GM23338 (cell line): Measurements from ENCODE around the gene HRH2. TPM values are rescaled to one million over a fixed set of nuclear protein-coding genes. Genes with fewer than 3 reads are reported as not detected.

ENCODE experiments used
- ATAC-seq: fragments of 200-7000 bp; cut with Tn5 transposase; 3 replicates; pipeline ENCODE4 v1.9.1; 2020
- DNase-seq: peaks from one replicate; pipeline ENCODE4 v3.0.0-alpha.2; 2015; ENCODE audit warnings: low spot score
- H2AFZ ChIP-seq: fragments of 200-600 bp; sonication (generic); 2 replicates; pipeline ENCODE4 v1.8.0; 2016; ENCODE audit warnings: antibody characterized with exemption, mild to moderate bottlenecking, moderate library complexity
- H3F3A ChIP-seq: fragments of 200-600 bp; sonication (generic); replicated peaks from 2 replicates; pipeline ENCODE4 v1.8.0; 2017; ENCODE audit warnings: antibody characterized with exemption, mixed run types, low read depth
- H3K27ac ChIP-seq: fragments of 200-600 bp; sonication (generic); 2 replicates; pipeline ENCODE4 v1.6.1; 2016; ENCODE audit warnings: low read depth
- H3K27me3 ChIP-seq: fragments of 200-600 bp; sonication (generic); 2 replicates; pipeline ENCODE4 v1.8.0; 2016; ENCODE audit warnings: mild to moderate bottlenecking, mixed run types, moderate library complexity; ENCODE audit not compliant: insufficient read depth
- H3K36me3 ChIP-seq: fragments of 200-600 bp; sonication (generic); 2 replicates; pipeline ENCODE4 v1.8.0; 2016; ENCODE audit warnings: mild to moderate bottlenecking; ENCODE audit not compliant: insufficient read depth
- H3K4me1 ChIP-seq: fragments of 200-600 bp; sonication (generic); 2 replicates; pipeline ENCODE4 v1.8.0; 2016; ENCODE audit warnings: mild to moderate bottlenecking, moderate library complexity; ENCODE audit not compliant: insufficient read depth
- H3K4me2 ChIP-seq: fragments of 200-600 bp; sonication (generic); 2 replicates; pipeline ENCODE4 v1.7.1; 2017; ENCODE audit warnings: mixed run types
- H3K4me3 ChIP-seq: fragments of 200-600 bp; sonication (generic); 2 replicates; pipeline ENCODE4 v1.6.1; 2016; ENCODE audit warnings: mixed run types
- H3K79me2 ChIP-seq: fragments of 200-600 bp; sonication (generic); replicated peaks from 2 replicates; pipeline ENCODE4 v1.8.0; 2017; ENCODE audit warnings: mild to moderate bottlenecking; ENCODE audit not compliant: insufficient read depth
- H3K9me2 ChIP-seq: fragments of 200-600 bp; sonication (generic); 2 replicates; pipeline ENCODE4 v1.8.0; 2017; ENCODE audit not compliant: insufficient read depth
- H4K20me1 ChIP-seq: fragments of 200-600 bp; sonication (generic); replicated peaks from 2 replicates; pipeline ENCODE4 v1.8.0; 2017; ENCODE audit warnings: mild to moderate bottlenecking; ENCODE audit not compliant: insufficient read depth
- H3K27ac Mint-ChIP-seq: 2 replicates; pipeline ENCODE4 v1.8.0; 2020; ENCODE audit warnings: inconsistent platforms, mild to moderate bottlenecking, moderate library complexity, mixed read lengths
- H3K27me3 Mint-ChIP-seq: 3 replicates; pipeline ENCODE4 v1.8.0; 2022; ENCODE audit warnings: low read depth, mild to moderate bottlenecking, moderate library complexity, mixed read lengths, inconsistent platforms; ENCODE audit not compliant: insufficient read depth, poor library complexity
- H3K36me3 Mint-ChIP-seq: 3 replicates; pipeline ENCODE4 v1.8.0; 2021; ENCODE audit warnings: low read depth, mild to moderate bottlenecking, inconsistent platforms, moderate library complexity, mixed read lengths
- H3K4me1 Mint-ChIP-seq: 3 replicates; pipeline ENCODE4 v1.8.0; 2020; ENCODE audit warnings: mild to moderate bottlenecking, inconsistent platforms, mixed read lengths
- H3K4me3 Mint-ChIP-seq: 3 replicates; pipeline ENCODE4 v1.8.0; 2021; ENCODE audit warnings: moderate library complexity, mild to moderate bottlenecking, inconsistent platforms, mixed read lengths
- H3K9me3 Mint-ChIP-seq: 3 replicates; pipeline ENCODE4 v1.8.0; 2020; ENCODE audit warnings: moderate library complexity, mild to moderate bottlenecking, inconsistent platforms, mixed read lengths
- EZH2 ChIP-seq: fragments of 200-600 bp; sonication (generic); IDR thresholded peaks from one replicate; pipeline ENCODE4 v1.8.0; 2017; ENCODE audit warnings: antibody characterized with exemption, mild to moderate bottlenecking, low read depth; ENCODE audit not compliant: unreplicated experiment
- EZH2phosphoT487 ChIP-seq: fragments of 200-600 bp; sonication (generic); IDR thresholded peaks from one replicate; pipeline ENCODE4 v1.8.1; 2018; ENCODE audit warnings: antibody characterized with exemption; ENCODE audit not compliant: unreplicated experiment
- NANOG ChIP-seq: IDR thresholded peaks from 2 replicates; pipeline ENCODE4 v1.6.1; 2016; ENCODE audit warnings: antibody characterized with exemption, borderline replicate concordance
- POLR2AphosphoS5 ChIP-seq: IDR thresholded peaks from 2 replicates; pipeline ENCODE4 v1.6.1; 2016; ENCODE audit warnings: antibody characterized with exemption, low read depth
- STAT1 ChIP-seq: IDR thresholded peaks from one replicate; pipeline ENCODE4 v1.6.1; 2016; ENCODE audit warnings: antibody characterized with exemption; ENCODE audit not compliant: unreplicated experiment
- ZNF114 ChIP-seq: fragments of 250-450 bp; sonication (Bioruptor Pico); IDR thresholded peaks from 2 replicates; pipeline ENCODE4 v1.5.0; 2020; ENCODE audit warnings: mild to moderate bottlenecking, moderate library complexity
- ZNF331 ChIP-seq: fragments of 250-450 bp; sonication (Bioruptor Pico); IDR thresholded peaks from 2 replicates; pipeline ENCODE4 v1.5.0; 2020; ENCODE audit warnings: low read depth, mild to moderate bottlenecking, moderate library complexity
- polyA plus RNA-seq: library from polyadenylated mRNA; unstranded; fragments of >200 nt; fragmentation: Nextera tagmentation; extraction: Ambion mirVana; gene quantifications from 2 replicates; pipeline ENCODE4 v1.2.1, GENCODE V29; 2016
- total RNA-seq: library from RNA; depleted of rRNA; stranded (reverse); fragments of >200 nt; shearing (Covaris generic); gene quantifications from 2 replicates; pipeline ENCODE4 v1.2.3, GENCODE V29; 2014
- TF ChIP-seq, protein P1 (sequence below), 2 experiments: fragments of 200-600 bp in 1 of 2; sonication (generic) in 1 of 2; conservative IDR thresholded peaks; 2 replicates each; pipeline versions ENCODE4 v1.5.1 to v1.6.1; 2016 to 2017; ENCODE audit warnings: antibody characterized with exemption in 2 of 2, low read depth in 2 of 2, mild to moderate bottlenecking in 2 of 2, moderate library complexity in 1 of 2
- TF ChIP-seq, protein P2 (sequence below): IDR thresholded peaks from one replicate; pipeline ENCODE4 v1.6.1; 2018; ENCODE audit warnings: antibody characterized with exemption; ENCODE audit not compliant: unreplicated experiment
- TF ChIP-seq, protein P3 (sequence below): fragments of 250-450 bp; sonication (Bioruptor Pico); IDR thresholded peaks from 2 replicates; pipeline ENCODE4 v1.5.0; 2020; ENCODE audit warnings: mild to moderate bottlenecking, moderate library complexity

The HRH2 gene
- total and polyA plus RNA-seq, 2 experiments from 2014 or later: 6.8 to 7.0 TPM

DNA sequence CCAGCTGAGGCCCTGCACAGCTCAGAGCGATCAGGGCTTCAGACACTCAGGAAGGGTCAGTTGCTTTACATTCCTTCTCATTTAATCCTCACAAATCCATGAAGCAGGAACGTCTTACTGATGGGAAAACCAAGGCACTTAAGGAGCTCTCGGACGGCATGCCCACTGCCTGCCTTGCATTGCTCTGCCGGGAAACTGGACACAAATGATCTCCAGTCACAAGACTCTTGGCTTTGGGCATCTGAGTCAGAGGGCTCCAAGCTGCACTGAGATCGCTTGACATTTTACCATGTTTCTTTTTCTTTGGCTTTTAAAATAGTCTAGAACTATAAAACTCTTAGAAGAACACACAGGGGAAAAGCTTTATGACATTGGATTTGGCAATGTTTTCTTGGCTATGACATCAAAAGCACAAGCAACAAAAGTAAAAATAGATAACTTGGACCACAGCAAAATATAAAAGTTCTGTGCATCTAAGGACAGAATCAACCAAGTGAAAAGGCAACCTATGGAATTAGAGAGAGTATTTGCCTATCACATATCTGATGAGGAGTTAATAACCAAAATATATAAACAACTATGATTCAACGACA is 43.6 kb upstream of the HRH2 start:
- Histone ChIP-seq H3K4me1 (peaks cover 8% of the 10 kb centered on the region; the same call in 1 of the 2 replicates), H3K27me3 (no peaks in the 10 kb centered on the region), H3K27ac (no peak overlapping the region), H4K20me1 (no peaks in the 10 kb centered on the region), H3K79me2 (no peaks in the 10 kb centered on the region), H3K36me3 (no peaks in the 10 kb centered on the region), H2AFZ (no peak overlapping the region), H3K4me2 (no peak overlapping the region), H3K9me2 (no peaks in the 10 kb centered on the region), H3K4me3 (no peak overlapping the region), H3F3A (0 out of 2 replicates have a peak, but pooled peaks cover 5% of the 10 kb centered on the region)
- Mint-ChIP-seq H3K36me3 (no peaks in the 10 kb centered on the region; the same call in 2 of the 3 replicates), H3K4me3 (no peak overlapping the region), H3K27ac (no peak overlapping the region), H3K9me3 (no peaks in the 10 kb centered on the region; the same call in 2 of the 3 replicates), H3K27me3 (peaks cover 8% of the 10 kb centered on the region), H3K4me1 (peaks cover 19% of the 10 kb centered on the region)
- no peak for ATAC-seq
- TF ChIP-seq, protein P1, sequence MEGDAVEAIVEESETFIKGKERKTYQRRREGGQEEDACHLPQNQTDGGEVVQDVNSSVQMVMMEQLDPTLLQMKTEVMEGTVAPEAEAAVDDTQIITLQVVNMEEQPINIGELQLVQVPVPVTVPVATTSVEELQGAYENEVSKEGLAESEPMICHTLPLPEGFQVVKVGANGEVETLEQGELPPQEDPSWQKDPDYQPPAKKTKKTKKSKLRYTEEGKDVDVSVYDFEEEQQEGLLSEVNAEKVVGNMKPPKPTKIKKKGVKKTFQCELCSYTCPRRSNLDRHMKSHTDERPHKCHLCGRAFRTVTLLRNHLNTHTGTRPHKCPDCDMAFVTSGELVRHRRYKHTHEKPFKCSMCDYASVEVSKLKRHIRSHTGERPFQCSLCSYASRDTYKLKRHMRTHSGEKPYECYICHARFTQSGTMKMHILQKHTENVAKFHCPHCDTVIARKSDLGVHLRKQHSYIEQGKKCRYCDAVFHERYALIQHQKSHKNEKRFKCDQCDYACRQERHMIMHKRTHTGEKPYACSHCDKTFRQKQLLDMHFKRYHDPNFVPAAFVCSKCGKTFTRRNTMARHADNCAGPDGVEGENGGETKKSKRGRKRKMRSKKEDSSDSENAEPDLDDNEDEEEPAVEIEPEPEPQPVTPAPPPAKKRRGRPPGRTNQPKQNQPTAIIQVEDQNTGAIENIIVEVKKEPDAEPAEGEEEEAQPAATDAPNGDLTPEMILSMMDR (conservative IDR thresholded peaks at IDR 0.05; ENCODE audit: low read depth in 2 of 2): no peak
- TF ChIP-seq NANOG (no peak), EZH2phosphoT487 (no peak), ZNF331 (CRISPR knock-in tag) (no peak), ZNF114 (no peak), POLR2AphosphoS5 (no peak)
- TF ChIP-seq, protein P2, sequence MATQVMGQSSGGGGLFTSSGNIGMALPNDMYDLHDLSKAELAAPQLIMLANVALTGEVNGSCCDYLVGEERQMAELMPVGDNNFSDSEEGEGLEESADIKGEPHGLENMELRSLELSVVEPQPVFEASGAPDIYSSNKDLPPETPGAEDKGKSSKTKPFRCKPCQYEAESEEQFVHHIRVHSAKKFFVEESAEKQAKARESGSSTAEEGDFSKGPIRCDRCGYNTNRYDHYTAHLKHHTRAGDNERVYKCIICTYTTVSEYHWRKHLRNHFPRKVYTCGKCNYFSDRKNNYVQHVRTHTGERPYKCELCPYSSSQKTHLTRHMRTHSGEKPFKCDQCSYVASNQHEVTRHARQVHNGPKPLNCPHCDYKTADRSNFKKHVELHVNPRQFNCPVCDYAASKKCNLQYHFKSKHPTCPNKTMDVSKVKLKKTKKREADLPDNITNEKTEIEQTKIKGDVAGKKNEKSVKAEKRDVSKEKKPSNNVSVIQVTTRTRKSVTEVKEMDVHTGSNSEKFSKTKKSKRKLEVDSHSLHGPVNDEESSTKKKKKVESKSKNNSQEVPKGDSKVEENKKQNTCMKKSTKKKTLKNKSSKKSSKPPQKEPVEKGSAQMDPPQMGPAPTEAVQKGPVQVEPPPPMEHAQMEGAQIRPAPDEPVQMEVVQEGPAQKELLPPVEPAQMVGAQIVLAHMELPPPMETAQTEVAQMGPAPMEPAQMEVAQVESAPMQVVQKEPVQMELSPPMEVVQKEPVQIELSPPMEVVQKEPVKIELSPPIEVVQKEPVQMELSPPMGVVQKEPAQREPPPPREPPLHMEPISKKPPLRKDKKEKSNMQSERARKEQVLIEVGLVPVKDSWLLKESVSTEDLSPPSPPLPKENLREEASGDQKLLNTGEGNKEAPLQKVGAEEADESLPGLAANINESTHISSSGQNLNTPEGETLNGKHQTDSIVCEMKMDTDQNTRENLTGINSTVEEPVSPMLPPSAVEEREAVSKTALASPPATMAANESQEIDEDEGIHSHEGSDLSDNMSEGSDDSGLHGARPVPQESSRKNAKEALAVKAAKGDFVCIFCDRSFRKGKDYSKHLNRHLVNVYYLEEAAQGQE: no peak
- DNase-seq: no peak

DNA sequence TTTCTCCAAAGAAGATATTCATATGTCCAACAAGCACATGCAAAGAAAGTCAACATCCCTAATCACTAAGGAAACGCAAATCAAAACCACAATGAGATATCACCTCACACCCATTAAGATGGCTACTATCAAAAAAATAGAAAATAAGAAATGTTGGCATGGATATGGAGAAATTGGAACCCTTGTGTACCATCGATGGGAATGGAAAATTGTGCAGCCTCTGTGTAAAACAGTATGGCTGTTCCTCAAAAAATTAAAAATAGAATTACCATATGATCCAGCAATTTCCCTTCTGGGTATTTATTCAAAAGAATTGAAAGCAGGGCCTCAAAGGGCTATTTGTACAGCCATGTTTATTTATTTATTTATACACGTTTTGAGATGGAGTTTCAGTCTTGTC is 43.0 kb upstream of the HRH2 start:
- H3K27me3 ChIP-seq: no peaks in the 10 kb centered on the region
- Mint-ChIP-seq H3K4me3 (no peak overlapping the region), H3K36me3 (no peaks in the 10 kb centered on the region; the same call in 2 of the 3 replicates), H3K27ac (no peak overlapping the region), H3K27me3 (peaks cover 8% of the 10 kb centered on the region), H3K4me1 (peaks cover 15% of the 10 kb centered on the region), H3K9me3 (no peaks in the 10 kb centered on the region; the same call in 2 of the 3 replicates)
- H3K9me2 ChIP-seq: peaks cover 3% of the 10 kb centered on the region; the same call in 1 of the 2 replicates
- no peaks in the 10 kb centered on the region for H4K20me1 ChIP-seq
- H3K36me3 ChIP-seq: no peaks in the 10 kb centered on the region
- H3K4me1 ChIP-seq: peaks cover 8% of the 10 kb centered on the region; the same call in 1 of the 2 replicates
- H3F3A ChIP-seq: 0 out of 2 replicates have a peak, but pooled peaks cover 5% of the 10 kb centered on the region
- no peak overlapping the region for H2AFZ ChIP-seq
- no peak for DNase-seq
- no peak for ATAC-seq
- H3K4me2 ChIP-seq: no peak overlapping the region
- H3K27ac ChIP-seq: no peak overlapping the region
- H3K79me2 ChIP-seq: no peaks in the 10 kb centered on the region
- no peak overlapping the region for H3K4me3 ChIP-seq
- no peak for TF ChIP-seq EZH2phosphoT487
- TF ChIP-seq, protein P3, sequence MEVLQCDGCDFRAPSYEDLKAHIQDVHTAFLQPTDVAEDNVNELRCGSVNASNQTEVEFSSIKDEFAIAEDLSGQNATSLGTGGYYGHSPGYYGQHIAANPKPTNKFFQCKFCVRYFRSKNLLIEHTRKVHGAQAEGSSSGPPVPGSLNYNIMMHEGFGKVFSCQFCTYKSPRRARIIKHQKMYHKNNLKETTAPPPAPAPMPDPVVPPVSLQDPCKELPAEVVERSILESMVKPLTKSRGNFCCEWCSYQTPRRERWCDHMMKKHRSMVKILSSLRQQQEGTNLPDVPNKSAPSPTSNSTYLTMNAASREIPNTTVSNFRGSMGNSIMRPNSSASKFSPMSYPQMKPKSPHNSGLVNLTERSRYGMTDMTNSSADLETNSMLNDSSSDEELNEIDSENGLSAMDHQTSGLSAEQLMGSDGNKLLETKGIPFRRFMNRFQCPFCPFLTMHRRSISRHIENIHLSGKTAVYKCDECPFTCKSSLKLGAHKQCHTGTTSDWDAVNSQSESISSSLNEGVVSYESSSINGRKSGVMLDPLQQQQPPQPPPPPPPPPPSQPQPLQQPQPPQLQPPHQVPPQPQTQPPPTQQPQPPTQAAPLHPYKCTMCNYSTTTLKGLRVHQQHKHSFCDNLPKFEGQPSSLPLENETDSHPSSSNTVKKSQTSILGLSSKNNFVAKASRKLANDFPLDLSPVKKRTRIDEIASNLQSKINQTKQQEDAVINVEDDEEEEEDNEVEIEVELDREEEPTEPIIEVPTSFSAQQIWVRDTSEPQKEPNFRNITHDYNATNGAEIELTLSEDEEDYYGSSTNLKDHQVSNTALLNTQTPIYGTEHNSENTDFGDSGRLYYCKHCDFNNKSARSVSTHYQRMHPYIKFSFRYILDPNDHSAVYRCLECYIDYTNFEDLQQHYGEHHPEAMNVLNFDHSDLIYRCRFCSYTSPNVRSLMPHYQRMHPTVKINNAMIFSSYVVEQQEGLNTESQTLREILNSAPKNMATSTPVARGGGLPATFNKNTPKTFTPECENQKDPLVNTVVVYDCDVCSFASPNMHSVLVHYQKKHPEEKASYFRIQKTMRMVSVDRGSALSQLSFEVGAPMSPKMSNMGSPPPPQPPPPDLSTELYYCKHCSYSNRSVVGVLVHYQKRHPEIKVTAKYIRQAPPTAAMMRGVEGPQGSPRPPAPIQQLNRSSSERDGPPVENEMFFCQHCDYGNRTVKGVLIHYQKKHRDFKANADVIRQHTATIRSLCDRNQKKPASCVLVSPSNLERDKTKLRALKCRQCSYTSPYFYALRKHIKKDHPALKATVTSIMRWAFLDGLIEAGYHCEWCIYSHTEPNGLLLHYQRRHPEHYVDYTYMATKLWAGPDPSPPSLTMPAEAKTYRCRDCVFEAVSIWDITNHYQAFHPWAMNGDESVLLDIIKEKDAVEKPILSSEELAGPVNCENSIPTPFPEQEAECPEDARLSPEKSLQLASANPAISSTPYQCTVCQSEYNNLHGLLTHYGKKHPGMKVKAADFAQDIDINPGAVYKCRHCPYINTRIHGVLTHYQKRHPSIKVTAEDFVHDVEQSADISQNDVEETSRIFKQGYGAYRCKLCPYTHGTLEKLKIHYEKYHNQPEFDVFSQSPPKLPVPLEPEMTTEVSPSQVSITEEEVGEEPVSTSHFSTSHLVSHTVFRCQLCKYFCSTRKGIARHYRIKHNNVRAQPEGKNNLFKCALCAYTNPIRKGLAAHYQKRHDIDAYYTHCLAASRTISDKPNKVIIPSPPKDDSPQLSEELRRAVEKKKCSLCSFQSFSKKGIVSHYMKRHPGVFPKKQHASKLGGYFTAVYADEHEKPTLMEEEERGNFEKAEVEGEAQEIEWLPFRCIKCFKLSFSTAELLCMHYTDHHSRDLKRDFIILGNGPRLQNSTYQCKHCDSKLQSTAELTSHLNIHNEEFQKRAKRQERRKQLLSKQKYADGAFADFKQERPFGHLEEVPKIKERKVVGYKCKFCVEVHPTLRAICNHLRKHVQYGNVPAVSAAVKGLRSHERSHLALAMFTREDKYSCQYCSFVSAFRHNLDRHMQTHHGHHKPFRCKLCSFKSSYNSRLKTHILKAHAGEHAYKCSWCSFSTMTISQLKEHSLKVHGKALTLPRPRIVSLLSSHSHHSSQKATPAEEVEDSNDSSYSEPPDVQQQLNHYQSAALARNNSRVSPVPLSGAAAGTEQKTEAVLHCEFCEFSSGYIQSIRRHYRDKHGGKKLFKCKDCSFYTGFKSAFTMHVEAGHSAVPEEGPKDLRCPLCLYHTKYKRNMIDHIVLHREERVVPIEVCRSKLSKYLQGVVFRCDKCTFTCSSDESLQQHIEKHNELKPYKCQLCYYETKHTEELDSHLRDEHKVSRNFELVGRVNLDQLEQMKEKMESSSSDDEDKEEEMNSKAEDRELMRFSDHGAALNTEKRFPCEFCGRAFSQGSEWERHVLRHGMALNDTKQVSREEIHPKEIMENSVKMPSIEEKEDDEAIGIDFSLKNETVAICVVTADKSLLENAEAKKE (CRISPR knock-in tag): no peak
- TF ChIP-seq EZH2: no peak
- TF ChIP-seq POLR2AphosphoS5: no peak
- no peak for TF ChIP-seq STAT1
- TF ChIP-seq ZNF114: no peak
